Hindlimb muscle (tissue), 1 donor: Measurements from ENCODE around the gene HLCS. TPM values are rescaled to one million over a fixed set of nuclear protein-coding genes. Genes with fewer than 3 reads are reported as not detected.

ENCODE experiments used
- DNase-seq: peaks from one replicate; pipeline ENCODE4 v3.0.0-alpha.2; 2013
- polyA plus RNA-seq: library from polyadenylated mRNA; unstranded; fragments of 120-200 nt; gene quantifications from one replicate; pipeline ENCODE4 v1.2.1, GENCODE V29; 2013; ENCODE audit not compliant: insufficient read length

The HLCS gene
- polyA plus RNA-seq, 1 donor: 12.8 TPM

DNA sequence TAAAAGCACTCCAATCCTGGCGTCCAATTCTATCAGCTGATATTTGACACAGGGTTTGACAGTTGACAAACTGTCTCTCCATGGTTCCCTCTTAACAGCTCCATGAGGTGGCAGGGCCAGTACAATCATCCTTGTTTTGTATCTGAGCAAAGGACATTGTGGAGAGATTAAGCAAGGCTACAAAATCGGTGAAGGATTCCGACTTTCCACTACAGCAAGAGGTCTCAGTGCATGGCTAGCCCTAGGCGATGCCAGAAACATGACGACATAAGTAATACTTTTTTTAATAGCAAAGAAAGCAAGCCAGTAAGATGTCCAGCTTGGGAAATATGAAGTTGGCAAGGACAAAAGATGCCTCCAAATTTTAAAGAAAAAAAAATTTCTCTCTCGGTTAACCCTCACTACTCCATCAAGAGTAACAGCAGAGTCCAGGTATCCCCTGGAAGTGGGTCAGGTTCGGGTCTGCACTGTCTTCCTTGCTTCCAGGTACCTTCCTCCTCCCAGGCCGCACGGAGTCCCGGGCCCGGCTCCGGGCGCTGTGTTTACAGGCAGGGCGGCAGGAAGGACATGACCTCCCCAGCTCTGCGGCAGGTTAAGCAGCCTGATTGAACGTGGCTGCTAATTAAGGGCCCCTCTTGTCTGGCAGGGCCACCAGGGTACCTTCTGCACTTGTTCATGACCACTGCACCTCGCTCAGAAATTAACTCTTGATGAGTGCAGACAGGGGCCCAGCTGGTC is 161.4 kb downstream of the HLCS start:
- no peak for DNase-seq

DNA sequence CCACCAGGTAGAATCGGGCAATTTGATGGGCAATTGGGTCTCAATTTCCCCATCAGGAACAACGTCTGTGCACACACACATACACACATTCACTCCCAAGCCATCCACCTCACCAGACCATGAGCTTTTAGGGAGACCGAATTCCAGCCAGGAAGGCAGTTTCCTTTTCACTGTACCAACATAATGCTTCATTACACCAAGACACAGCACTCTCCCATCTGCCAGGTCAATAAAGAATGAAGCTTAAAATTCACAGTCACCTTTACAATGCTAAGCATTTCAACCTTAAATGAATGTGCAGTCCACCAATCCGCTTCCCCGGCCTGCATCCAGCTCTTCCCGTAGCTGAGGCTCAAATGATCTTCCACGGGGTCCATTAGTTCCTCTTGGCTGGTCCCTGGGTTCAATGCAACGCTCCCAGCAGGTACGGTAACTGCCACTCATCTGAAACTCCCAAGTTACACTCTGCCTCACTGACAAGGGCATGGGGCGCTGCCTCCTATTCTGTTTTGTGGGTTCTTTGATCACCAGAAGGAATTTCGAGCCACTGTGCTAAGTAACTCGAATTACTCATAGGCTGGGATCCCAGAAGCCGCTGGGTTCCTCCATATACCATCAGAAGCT is 162.5 kb downstream of the HLCS start:
- DNase-seq: no peak

DNA sequence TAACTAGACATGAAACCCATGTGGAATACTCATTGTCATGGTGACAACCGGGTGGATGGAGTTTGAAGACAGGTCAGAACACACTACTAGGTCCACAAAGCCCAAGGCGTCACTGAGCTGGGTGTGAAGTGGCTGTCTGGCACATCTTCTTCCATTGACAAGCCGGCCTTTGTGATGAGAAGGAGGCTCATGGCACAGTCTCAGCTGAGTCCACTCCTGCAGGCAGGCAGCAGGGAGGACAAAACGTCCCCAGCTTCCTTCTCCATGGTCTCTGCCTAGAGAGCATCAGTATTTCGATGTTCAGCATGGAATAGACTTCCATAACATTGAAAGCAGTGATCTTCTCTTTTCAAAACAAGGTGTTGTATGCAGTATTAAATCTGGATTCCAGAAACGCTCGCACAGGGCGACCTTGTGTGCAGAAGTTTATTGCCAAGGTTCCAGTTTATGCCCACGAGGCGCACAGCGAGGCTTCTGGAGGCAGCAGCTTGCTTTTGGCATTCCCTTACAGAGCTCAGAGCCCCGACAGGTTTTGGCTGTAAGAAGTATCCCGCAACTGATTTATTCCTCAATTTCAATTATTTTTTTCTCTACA is 163.3 kb downstream of the HLCS start:
- no peak for DNase-seq

DNA sequence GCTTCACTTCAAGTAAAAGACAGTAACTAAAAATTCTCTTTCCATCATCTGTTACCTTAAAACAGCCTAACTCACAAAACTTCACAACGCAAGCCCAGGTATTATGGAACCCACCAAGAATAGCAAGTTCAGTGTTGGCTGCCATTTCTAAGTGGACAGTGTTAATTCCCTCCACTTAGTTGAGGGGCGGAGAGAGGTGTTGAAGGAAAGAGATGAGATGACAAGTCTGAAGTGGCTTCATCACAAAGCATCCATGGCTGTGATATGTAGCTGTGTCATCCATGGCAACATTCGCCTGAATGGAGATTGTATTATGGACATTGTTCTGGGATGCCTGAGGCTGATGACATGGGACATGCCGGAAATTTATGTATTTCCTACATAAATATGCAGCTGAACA is 165.7 kb downstream of the HLCS start:
- DNase-seq: no peak

DNA sequence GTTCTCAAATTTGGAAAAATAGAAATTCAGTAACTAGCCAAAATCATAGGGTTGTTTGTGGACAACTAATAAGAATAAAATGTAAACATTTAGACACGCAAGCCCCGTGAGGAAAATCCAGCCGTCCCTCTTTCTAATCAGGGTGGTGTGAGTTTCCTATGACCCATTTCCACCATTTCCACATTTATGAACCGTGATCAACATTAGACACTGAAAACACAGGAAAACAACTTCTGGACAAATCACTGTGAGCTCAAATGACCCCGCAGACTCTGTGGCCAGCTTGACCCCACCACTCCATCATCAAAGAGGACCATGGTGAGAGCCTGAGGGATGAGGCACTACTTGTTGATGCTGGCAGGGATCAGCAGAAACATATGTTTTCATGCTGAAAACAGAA is 166.6 kb downstream of the HLCS start:
- DNase-seq: no peak

DNA sequence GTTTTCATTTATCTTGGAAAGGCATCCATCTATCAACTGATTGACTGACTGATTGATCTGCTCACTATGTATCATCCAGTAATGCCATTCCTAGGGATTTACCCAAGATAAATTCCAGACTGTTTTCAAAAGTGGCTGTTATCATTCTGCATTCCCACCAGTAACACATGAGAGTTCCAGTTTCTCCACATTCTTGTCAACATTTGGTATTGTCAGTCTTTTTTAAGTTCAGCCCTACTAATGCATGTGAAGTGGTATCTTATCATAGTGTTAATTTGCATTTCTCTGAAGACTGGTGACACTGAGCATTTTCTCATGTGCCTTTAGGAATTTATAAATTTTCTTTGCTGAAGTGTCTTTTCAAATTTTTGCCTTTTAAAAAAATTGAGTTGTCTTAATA is 168.0 kb downstream of the HLCS start:
- no peak for DNase-seq

DNA sequence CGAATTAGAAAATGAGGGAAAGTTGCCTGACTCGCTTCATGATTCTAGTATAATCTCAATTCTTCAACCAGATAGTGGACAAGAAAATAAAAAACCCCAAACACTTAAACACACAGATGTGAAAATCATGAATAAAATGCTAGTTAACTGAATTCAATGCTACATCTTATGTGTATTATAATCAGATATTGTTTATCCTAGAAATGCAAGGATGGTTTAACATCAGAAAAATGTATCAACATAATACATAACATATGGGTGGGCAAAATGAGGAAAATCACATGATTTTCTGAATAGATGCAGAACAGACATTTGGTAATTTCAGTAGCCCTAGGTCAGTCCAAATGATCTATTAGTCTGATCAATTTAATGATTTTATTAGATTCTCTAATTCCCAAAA is 170.4 kb downstream of the HLCS start:
- no peak for DNase-seq

DNA sequence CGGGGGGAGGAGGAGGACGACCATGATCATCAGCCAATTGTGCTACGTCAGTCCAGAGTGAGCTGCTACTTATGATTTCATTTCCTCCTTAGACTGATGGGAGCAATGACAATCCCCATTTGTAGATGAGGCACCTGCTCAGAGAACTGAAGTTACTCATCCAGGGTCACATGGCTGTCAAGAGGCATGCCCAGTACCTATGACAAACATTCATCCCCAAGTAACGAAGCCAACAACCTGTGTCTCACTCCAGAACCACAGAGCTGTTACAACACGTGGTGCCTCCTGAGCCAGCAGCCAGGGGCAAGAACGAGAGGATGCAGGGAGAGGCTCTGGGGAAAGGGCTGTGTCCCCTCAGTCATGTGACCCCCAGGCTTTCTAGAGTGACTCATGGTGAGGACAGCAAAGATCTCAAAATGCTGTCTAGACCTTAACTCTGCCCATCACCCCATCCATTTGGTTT is 173.9 kb downstream of the HLCS start:
- no peak for DNase-seq

DNA sequence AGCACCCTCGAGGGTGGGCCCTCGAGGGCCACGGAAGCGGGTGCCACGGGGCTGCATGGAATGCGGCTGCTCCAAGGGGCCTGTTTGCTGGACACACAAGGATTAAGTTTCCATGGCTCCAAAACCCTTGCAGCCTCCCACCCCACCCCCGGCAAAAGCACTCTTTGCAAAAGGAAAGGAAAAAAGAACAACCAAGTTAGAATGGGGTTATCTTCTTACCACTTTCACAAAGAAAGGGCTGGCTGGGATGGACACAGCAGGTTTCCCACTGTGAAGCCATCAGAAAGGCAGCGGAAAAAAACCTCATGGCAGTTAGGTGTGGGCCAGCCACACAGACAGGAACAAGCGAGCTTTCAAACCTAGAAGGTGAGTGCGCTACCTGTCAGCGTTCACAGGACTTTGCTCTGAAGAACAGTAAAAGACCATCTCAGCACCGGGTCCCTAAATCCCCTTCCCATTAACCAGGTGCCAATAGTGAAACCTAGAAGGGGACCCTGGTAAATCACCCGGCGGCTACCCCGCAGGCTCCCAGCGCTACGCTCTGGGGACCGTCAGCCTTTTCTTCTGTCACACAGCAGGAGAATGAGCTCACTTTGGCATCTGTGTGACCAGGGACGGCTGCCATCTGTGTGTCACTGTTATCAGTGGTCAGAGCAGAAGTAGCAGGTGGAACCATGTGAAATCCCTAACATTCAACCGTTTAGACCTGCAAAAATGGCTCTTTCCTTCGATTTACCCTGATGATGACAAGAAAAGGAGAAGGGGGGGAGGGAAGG is 174.6 kb downstream of the HLCS start:
- DNase-seq: no peak

DNA sequence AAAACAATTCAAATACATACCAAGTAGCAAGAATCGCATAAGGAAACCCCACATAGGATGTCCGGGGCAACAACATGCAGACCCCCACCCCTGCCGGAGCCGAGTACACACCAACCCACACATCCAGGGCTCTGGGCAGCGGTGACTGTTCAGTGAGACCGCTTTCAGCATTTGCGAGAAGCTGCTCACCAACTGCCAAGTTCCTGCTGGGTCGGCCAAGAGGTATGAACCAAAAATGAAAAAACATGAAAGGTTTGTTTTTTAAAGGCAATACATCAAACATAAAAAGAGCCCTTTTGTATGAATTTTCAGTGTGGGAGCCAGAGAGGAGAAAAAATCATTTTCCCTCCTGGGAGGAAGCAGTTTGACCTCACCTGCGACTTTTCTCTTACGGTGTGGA is 175.3 kb downstream of the HLCS start:
- DNase-seq: no peak

DNA sequence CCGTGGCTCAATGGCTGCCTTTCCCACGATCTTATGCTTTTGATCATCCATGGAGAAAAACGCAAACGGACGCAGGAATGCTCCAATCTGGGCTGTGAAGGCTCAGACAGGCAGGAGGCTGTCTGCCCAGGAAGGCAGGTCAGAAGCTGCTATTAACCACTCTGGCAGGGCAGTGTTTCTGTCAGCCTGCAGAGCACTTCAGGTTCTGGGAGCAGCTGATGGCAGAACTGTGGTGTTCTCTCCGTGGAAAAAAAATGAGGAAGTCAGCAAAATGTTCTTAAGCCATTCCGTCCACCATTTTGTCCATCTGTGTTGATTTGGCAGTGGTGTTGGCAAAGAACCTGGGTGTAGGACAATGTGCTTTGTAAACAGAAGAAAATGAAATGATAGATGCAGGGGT is 175.9 kb downstream of the HLCS start:
- no peak for DNase-seq

DNA sequence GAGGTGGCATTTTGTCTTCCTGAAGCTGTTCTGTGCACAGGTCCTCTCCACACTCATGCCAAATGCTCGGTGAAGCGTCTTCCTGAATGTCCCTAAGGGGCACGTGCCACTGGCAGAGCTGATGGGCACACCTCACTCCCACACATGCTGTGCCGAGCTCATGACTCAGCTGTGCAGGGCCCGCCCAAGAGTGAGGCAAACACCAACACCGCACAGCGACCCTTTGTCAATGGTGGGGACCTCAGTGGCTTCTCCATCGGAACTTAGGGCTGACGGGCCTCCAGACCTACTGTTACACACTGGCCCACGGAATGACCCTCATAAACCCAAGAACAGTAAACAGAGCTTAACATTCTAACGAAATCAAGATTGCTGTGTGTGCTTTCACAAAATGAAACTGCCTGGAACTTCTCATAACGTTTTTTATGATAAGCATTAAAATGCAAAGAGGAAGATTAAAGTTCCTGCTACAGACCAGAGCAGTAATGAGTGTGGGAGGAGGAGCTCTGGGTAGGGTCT is 178.3 kb downstream of the HLCS start:
- no peak for DNase-seq

DNA sequence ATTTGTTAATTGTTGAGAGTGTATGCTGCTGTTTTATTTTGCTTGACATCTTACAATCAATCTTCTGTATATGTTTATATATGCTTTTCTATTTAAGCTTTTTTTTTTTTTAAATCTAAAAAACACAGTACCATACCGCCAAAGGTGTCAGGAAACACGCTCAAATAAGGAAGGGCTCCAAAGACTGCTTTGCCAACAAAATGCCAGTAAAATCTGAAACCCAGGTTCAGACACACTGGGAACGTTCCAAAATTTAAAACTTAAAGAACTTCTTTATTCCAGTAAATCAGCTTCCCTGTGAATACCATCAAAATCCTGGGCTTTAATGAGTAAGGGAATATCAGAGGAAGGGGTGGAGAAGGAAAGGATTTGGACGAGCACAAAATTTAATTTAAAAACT is 180.3 kb downstream of the HLCS start:
- DNase-seq: no peak

DNA sequence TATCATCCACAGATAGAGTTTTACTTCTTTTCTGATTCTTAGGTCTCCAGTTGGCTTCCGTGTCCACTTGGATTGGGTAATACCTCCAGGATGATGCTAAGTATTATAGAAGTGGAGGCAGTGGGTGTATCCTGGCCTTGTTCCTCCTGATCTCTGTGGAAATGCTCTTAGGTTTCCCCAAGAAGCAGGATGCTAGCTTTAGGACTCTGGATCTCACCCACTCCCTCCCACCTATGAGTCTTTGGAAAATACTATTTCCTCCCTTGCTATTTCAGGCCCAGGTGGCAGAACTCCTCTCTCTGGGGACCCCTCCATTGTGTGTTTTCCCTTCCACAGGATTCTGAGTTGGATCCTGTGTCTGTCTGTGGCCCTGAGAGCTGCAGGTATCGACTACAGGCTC is 180.9 kb downstream of the HLCS start:
- DNase-seq: no peak

DNA sequence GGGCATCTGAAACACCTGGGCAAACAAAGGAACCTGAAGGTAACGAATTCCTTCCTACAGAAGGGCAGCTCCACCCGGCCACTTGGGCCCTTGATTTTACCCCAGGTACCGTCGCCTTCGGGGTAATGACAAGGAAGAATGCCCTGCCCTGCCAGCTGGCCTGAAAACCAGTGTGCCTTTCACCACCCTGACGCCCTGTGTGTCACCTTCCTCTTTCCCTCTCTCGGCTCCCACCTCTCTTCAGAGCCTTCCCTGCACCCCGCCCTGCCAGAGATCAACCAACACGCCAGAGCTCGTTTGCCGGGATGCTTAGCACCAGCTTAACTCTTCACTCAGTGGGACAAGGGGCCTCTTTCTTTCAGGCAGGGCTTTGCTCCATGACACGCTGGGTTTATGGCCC is 181.5 kb downstream of the HLCS start:
- DNase-seq: no peak

DNA sequence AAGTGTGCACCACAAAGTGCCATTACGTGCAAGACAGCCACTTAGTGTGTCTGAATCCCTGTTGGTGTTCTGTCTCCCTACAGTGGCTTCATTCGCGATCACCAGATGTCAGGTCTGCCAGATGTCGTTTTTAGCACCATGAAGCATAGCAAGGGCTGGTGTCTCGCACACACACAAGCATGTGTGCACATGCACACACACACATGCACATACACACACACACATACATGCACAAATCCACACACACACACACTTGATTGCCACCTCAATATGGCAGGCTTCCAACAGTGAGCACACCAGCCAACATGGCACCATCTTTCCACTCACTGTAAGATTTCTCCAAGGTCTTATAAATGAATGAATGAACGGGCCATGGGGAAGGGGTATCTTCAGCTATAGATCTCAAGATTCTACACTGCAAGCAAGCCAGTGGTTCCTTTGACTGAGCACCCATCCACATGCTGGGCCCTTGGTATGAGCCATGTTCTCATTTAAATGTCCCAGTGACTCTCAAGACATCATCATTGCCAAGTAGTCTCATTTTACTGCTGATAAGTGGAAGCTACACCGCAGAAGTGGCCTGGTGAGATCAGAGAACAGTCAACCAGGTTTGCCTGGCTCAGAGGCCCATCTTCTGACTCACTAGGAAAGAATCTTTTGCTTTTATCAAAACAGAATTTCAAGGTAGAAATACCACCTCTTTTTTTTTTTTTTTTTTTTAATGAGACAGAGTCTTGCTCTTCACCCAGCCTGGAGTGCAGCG is 182.7 kb downstream of the HLCS start:
- DNase-seq: no peak

DNA sequence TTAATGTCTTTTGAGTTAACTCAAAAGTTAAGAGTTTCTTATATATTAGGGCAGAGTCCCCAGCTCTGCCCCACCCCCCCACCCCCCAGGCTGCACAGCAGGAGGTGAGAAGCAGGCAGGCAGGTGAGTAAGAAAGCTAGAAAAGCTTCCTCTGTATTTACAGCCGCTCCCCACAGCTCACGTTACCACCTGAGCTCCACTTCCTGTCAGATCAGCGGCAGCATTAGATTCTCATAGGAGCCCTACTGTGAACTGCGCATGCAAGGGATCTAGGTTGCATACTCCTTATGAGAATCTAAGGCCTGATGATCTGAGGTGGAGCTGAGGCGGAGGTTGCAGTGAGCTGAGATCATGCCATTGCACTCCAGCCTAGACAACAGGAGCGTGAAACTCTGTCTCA is 185.6 kb downstream of the HLCS start:
- DNase-seq: no peak

DNA sequence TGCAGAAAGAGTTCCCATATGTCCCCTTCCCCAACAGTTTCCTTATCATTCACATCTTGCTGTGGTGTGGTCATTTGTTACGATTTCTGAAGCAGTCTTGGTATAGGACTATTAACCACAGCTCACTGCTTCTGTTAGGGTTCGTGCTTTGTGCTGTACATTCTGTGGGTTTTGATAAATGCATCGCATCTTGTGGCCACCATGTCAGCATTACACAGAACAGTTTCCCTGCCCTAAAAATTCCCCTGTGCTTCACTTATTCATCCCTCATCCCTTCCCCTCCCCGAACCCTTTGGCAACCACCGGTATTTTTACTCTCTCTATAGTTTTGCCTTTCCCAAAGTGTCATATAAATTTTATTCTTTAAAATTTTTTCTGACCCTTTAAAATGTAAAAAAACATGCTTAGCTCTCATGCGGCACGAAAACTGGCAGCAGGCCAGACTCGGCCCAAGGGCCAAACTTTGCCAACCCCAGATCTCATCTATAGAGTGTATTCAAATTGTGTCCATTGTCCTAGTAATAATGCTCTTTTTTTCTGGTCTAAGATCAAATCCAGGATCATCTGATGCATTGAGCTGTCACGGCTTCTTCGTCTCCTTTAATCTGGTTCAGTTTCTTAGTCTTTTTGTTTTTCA is 189.4 kb downstream of the HLCS start:
- DNase-seq: no peak

DNA sequence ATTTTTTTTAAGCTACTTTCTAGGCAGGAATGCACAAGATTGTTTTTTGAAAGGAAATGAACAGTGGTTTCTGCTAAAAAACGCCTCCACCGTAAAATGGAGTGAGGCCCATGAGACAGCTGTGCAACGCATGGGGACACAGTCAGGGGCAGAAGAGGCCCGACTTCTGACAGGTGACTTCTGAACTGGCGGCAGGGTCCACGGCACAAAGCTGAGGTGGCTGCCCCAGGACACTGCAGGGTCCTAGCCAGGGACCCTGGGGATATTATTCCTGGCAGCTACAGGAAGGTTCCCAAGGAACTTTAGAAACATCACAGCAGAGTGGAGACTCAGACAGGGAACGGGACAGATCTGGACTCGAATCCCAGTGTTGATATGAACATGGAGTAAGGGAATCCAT is 192.5 kb downstream of the HLCS start:
- no peak for DNase-seq

DNA sequence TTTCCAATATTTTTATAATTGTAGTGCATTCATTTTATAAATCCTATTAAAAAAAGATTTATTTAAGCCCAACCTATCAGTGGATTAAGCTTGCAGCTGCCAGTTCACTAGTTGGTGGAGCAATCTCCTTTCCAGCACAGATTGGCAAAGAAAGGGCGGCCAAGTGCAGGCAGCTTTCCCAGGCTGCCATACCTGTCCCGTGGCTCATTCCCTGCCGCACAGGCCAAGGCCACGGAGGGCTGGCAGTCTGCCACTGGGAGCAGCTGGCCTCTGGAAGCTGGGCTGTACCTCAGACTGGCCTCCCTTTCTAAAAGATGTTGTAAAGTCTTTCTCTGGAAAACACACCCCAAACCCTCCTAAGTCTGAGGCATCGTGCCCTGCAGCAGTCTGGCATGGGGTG is 193.4 kb downstream of the HLCS start:
- DNase-seq: no peak

DNA sequence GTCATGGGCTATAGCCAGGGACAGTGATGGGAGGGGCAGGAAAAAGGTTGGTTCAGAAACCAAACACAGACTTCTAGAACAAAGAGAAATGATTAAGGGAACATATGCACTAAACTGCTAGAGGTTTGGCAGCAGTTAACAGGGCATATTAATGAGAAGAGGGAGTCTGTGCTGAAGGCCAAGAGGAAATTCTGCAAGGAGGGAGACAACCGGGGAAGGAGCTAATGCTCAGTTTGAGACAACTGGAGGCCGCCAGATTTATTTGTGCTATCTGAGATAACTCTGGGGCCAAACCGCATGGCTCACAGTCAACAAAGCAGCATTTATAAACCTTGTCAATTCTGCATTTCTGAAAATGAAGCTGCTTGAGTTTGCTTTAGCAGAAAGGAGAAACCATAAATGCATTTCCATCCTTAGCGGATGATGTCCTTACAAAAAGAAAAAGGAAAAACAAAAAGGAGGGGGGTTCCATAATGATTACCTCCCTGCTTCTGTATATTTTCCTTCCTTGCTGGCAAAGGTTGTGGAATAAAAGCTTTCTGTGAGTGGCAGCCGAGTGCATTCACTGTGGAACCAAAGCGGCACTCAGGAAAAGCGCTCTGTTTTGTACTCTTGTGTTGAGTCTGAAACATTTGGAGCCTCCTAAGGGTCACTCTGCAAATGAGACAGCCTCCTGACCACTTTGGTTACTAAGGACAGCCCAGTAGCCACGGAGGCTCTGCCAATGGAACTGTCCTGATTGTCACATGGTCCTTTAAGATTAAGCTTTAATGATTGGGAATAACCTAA is 197.2 kb downstream of the HLCS start:
- DNase-seq: no peak
